WTC11 (cell line): Measurements from ENCODE around the gene SMOC2. TPM values are rescaled to one million over a fixed set of nuclear protein-coding genes. Genes with fewer than 3 reads are reported as not detected.

ENCODE experiments used
- ATAC-seq: fragments of 200-7000 bp; cut with Tn5 transposase; 2 replicates; pipeline ENCODE4 v1.10.0; 2021; ENCODE audit warnings: mild to moderate bottlenecking, moderate library complexity
- CTCF ChIA-PET: fragments of 300-600 bp; sonication (Branson Sonifier 250); formaldehyde crosslinking; loops from one replicate; lab custom pipeline; 2021; ENCODE audit warnings: antibody characterized with exemption; lab: Charles Lee
- POLR2A ChIA-PET: fragments of 350-600 bp; sonication (Branson Sonifier 250); formaldehyde crosslinking; loops from one replicate; lab custom pipeline; 2021; ENCODE audit warnings: antibody characterized with exemption; lab: Charles Lee
- DNase-seq: peaks from one replicate; pipeline ENCODE4 v3.0.0; 2021; ENCODE audit warnings: low spot score
- H3K27ac Mint-ChIP-seq: 2 replicates; pipeline ENCODE4 v1.8.0; 2021; ENCODE audit warnings: mixed read lengths
- H3K27me3 Mint-ChIP-seq: 2 replicates; pipeline ENCODE4 v1.8.0; 2021; ENCODE audit warnings: low read depth, mild to moderate bottlenecking, moderate library complexity, mixed read lengths
- H3K36me3 Mint-ChIP-seq: 2 replicates; pipeline ENCODE4 v1.8.0; 2021; ENCODE audit warnings: mixed read lengths
- H3K4me1 Mint-ChIP-seq: 2 replicates; pipeline ENCODE4 v1.8.0; 2022; ENCODE audit warnings: mixed read lengths
- H3K4me3 Mint-ChIP-seq: 2 replicates; pipeline ENCODE4 v1.8.0; 2021; ENCODE audit warnings: mild to moderate bottlenecking, moderate library complexity, mixed read lengths
- H3K9me3 Mint-ChIP-seq: 2 replicates; pipeline ENCODE4 v1.8.0; 2021; ENCODE audit warnings: mixed read lengths
- ARID4B ChIP-seq: sonication (generic); formaldehyde crosslinking; IDR thresholded peaks from 2 replicates; pipeline ENCODE4 v1.8.0; 2023; ENCODE audit warnings: missing genetic modification reagents, mild to moderate bottlenecking, borderline replicate concordance
- CREB1 ChIP-seq: sonication (generic); formaldehyde crosslinking; IDR thresholded peaks from 2 replicates; pipeline ENCODE4 v1.8.0; 2023; ENCODE audit warnings: mild to moderate bottlenecking, missing genetic modification reagents
- E2F5 ChIP-seq: sonication (generic); formaldehyde crosslinking; IDR thresholded peaks from 2 replicates; pipeline ENCODE4 v1.8.1; 2022; ENCODE audit warnings: mild to moderate bottlenecking, moderate library complexity, missing genetic modification reagents
- EMX1 ChIP-seq: fragments of 250-450 bp; sonication (Bioruptor Pico); IDR thresholded peaks from 2 replicates; pipeline ENCODE4 v1.8.0; 2021; ENCODE audit warnings: mild to moderate bottlenecking
- ERG ChIP-seq: fragments of 250-450 bp; sonication (Bioruptor Pico); IDR thresholded peaks from 2 replicates; pipeline ENCODE4 v1.8.0; 2021; ENCODE audit warnings: mild to moderate bottlenecking
- ESRRA ChIP-seq: sonication (generic); formaldehyde crosslinking; IDR thresholded peaks from 2 replicates; pipeline ENCODE4 v1.8.1; 2022; ENCODE audit warnings: mild to moderate bottlenecking, missing genetic modification reagents, borderline replicate concordance
- FOXJ3 ChIP-seq: sonication (generic); formaldehyde crosslinking; IDR thresholded peaks from 2 replicates; pipeline ENCODE4 v1.9.0; 2021; ENCODE audit warnings: missing genetic modification reagents, mild to moderate bottlenecking, borderline replicate concordance
- FOXP1 ChIP-seq: sonication (generic); formaldehyde crosslinking; IDR thresholded peaks from 2 replicates; pipeline ENCODE4 v1.8.0; 2022; ENCODE audit warnings: missing genetic modification reagents, mild to moderate bottlenecking, moderate library complexity, borderline replicate concordance
- HMGA2 ChIP-seq: fragments of 250-450 bp; sonication (Bioruptor Pico); IDR thresholded peaks from 2 replicates; pipeline ENCODE4 v1.4.0; 2021; ENCODE audit warnings: mild to moderate bottlenecking, moderate library complexity
- MXD4 ChIP-seq: fragments of 250-450 bp; sonication (Bioruptor Pico); IDR thresholded peaks from 2 replicates; pipeline ENCODE4 v1.8.0; 2021; ENCODE audit warnings: mild to moderate bottlenecking, moderate library complexity, borderline replicate concordance
- NFE2L1 ChIP-seq: sonication (generic); formaldehyde crosslinking; IDR thresholded peaks from 2 replicates; pipeline ENCODE4 v1.8.1; 2023; ENCODE audit warnings: missing genetic modification reagents
- NR1H2 ChIP-seq: sonication (generic); formaldehyde crosslinking; IDR thresholded peaks from 2 replicates; pipeline ENCODE4 v1.9.0; 2021; ENCODE audit warnings: mild to moderate bottlenecking, moderate library complexity, missing genetic modification reagents
- NR3C1 ChIP-seq: sonication (generic); formaldehyde crosslinking; conservative IDR thresholded peaks from 2 replicates; pipeline ENCODE4 v1.8.1; 2023; ENCODE audit warnings: low read depth, mild to moderate bottlenecking, missing genetic modification reagents
- PREB ChIP-seq: sonication (generic); formaldehyde crosslinking; IDR thresholded peaks from 2 replicates; pipeline ENCODE4 v1.8.1; 2022; ENCODE audit warnings: mild to moderate bottlenecking, missing genetic modification reagents, moderate library complexity, borderline replicate concordance
- SP1 ChIP-seq: sonication (generic); formaldehyde crosslinking; conservative IDR thresholded peaks from 2 replicates; pipeline ENCODE4 v1.8.1; 2022; ENCODE audit warnings: missing genetic modification reagents
- TEAD1 ChIP-seq: sonication (generic); formaldehyde crosslinking; IDR thresholded peaks from 2 replicates; pipeline ENCODE4 v1.8.0; 2022; ENCODE audit warnings: mild to moderate bottlenecking, missing genetic modification reagents
- ZBTB21 ChIP-seq: sonication (generic); formaldehyde crosslinking; IDR thresholded peaks from 2 replicates; pipeline ENCODE4 v1.8.1; 2023; ENCODE audit warnings: mild to moderate bottlenecking, missing genetic modification reagents, borderline replicate concordance
- ZMAT4 ChIP-seq: fragments of 250-450 bp; sonication (Bioruptor Pico); IDR thresholded peaks from 2 replicates; pipeline ENCODE4 v1.9.0; 2021; ENCODE audit warnings: mild to moderate bottlenecking
- ZNF219 ChIP-seq: sonication (generic); formaldehyde crosslinking; IDR thresholded peaks from 2 replicates; pipeline ENCODE4 v1.8.0; 2023; ENCODE audit warnings: missing genetic modification reagents, mild to moderate bottlenecking, borderline replicate concordance
- ZNF232 ChIP-seq: sonication (generic); formaldehyde crosslinking; IDR thresholded peaks from 2 replicates; pipeline ENCODE4 v1.8.0; 2022; ENCODE audit warnings: mild to moderate bottlenecking, missing genetic modification reagents
- ZNF263 ChIP-seq: sonication (generic); formaldehyde crosslinking; IDR thresholded peaks from 2 replicates; pipeline ENCODE4 v1.8.1; 2022; ENCODE audit warnings: low read depth, mild to moderate bottlenecking, moderate library complexity, missing genetic modification reagents
- ZNF423 ChIP-seq: fragments of 250-450 bp; sonication (Bioruptor Pico); IDR thresholded peaks from 2 replicates; pipeline ENCODE4 v2.1.2; 2022; ENCODE audit warnings: mild to moderate bottlenecking, moderate library complexity
- ZNF425 ChIP-seq: fragments of 250-450 bp; sonication (Bioruptor Pico); conservative IDR thresholded peaks from 2 replicates; pipeline ENCODE4 v1.9.0; 2021; ENCODE audit warnings: mild to moderate bottlenecking
- ZNF671 ChIP-seq: fragments of 250-450 bp; sonication (Bioruptor Pico); IDR thresholded peaks from 2 replicates; pipeline ENCODE4 v1.8.0; 2021; ENCODE audit warnings: mild to moderate bottlenecking
- total RNA-seq: library from RNA; stranded (reverse); gene quantifications from 3 replicates; pipeline ENCODE4 v1.2.3, GENCODE V29; 2021

The SMOC2 gene
- total RNA-seq, 1 experiment from 2014 or later = 3.9 TPM

- ChIA-PET CTCF (no interaction called here), POLR2A (no interaction called here)
- no peaks in the 10 kb centered on the region for H3K9me3 Mint-ChIP-seq
Observed at GRCh38 chr6:168558686-168559085, 117.7 kb downstream of the SMOC2 start.

GRCh38 chr6:168559574-168560098, 118.7 kb downstream of the SMOC2 start:
- H3K4me1 Mint-ChIP-seq = peaks cover 18% of the 10 kb centered on the region
- H3K4me3 Mint-ChIP-seq = no peak overlapping the region
- CTCF ChIA-PET = no interaction called here
- H3K36me3 Mint-ChIP-seq = no peaks in the 10 kb centered on the region
- no peak for ATAC-seq
- H3K27ac Mint-ChIP-seq = no peak overlapping the region
- POLR2A ChIA-PET = no interaction called here
- no peak for DNase-seq
- H3K27me3 Mint-ChIP-seq = peaks cover 9% of the 10 kb centered on the region
- H3K9me3 Mint-ChIP-seq = peaks cover under 1% of the 10 kb centered on the region; the same call in 1 of the 2 replicates
- TF ChIP-seq ZNF219 (no peak), CREB1 (no peak), ZBTB21 (CRISPR knock-in tag) (no peak), HMGA2 (CRISPR knock-in tag) (no peak), TEAD1 (no peak), FOXP1 (CRISPR knock-in tag) (no peak), NFE2L1 (CRISPR knock-in tag) (no peak), ZNF423 (CRISPR knock-in tag) (no peak), ZNF671 (CRISPR knock-in tag) (no peak), ZNF263 (CRISPR knock-in tag) (no peak), ESRRA (CRISPR knock-in tag) (no peak)

More at GRCh38 chr6:168558686-168559085, 117.7 kb downstream of the SMOC2 start:
- no peak overlapping the region for H3K27ac Mint-ChIP-seq
- H3K27me3 Mint-ChIP-seq = peaks cover 9% of the 10 kb centered on the region
- ATAC-seq (no peak), DNase-seq (no peak)
- TF ChIP-seq NR1H2 (CRISPR knock-in tag) (no peak), ZNF423 (CRISPR knock-in tag) (no peak), ZNF425 (CRISPR knock-in tag) (no peak), E2F5 (CRISPR knock-in tag) (no peak), MXD4 (no peak), ERG (CRISPR knock-in tag) (no peak)
- no peaks in the 10 kb centered on the region for H3K36me3 Mint-ChIP-seq
- H3K4me3 Mint-ChIP-seq = no peak overlapping the region
- H3K4me1 Mint-ChIP-seq = peaks cover 10% of the 10 kb centered on the region

- H3K4me3 Mint-ChIP-seq = no peak overlapping the region
- ChIA-PET CTCF (no interaction called here), POLR2A (no interaction called here)
- ATAC-seq (no peak), DNase-seq (no peak)
- no peak overlapping the region for H3K27ac Mint-ChIP-seq
- H3K9me3 Mint-ChIP-seq = peaks cover 6% of the 10 kb centered on the region
- H3K4me1 Mint-ChIP-seq = peaks cover 18% of the 10 kb centered on the region
- 0 out of 2 replicates have a peak, but pooled peaks cover under 1% of the 10 kb centered on the region for H3K36me3 Mint-ChIP-seq
- H3K27me3 Mint-ChIP-seq = peaks cover 9% of the 10 kb centered on the region
- TF ChIP-seq NR3C1 (CRISPR knock-in tag) = no peak
- TF ChIP-seq FOXJ3 = no peak
- TF ChIP-seq ZNF232 (CRISPR knock-in tag) = no peak
- TF ChIP-seq ZMAT4 = no peak
- TF ChIP-seq NFE2L1 (CRISPR knock-in tag) = no peak
- no peak for TF ChIP-seq PREB (CRISPR knock-in tag)
- no peak for TF ChIP-seq ARID4B (CRISPR knock-in tag)
- no peak for TF ChIP-seq EMX1 (CRISPR knock-in tag)
- no peak for TF ChIP-seq ZNF671 (CRISPR knock-in tag)
- TF ChIP-seq SP1 (CRISPR knock-in tag) = no peak
Observed at GRCh38 chr6:168560126-168560525, 119.1 kb downstream of the SMOC2 start.
